Endothelial cell (in vitro differentiated cells): ENCODE results near the gene FIGLA. TPM values are rescaled to one million over a fixed set of nuclear protein-coding genes. Genes with fewer than 3 reads are reported as not detected.
"Not testable (repeated sequence)": the region's sequence is repeated elsewhere in the genome, so short reads cannot be mapped to it uniquely, and the experiment has no call there.

ENCODE experiments used
- DNase-seq: peaks from one replicate; pipeline ENCODE4 v3.0.0; 2021; ENCODE audit warnings: low spot score
- H3K27ac Mint-ChIP-seq: one replicate; pipeline ENCODE4 v1.8.0; 2021; ENCODE audit warnings: mixed read lengths, inconsistent platforms; ENCODE audit not compliant: unreplicated experiment
- H3K27me3 Mint-ChIP-seq: one replicate; pipeline ENCODE4 v1.8.0; 2021; ENCODE audit warnings: mild to moderate bottlenecking, moderate library complexity, mixed read lengths, inconsistent platforms; ENCODE audit not compliant: unreplicated experiment
- H3K36me3 Mint-ChIP-seq: one replicate; pipeline ENCODE4 v1.8.0; 2021; ENCODE audit warnings: mild to moderate bottlenecking, low read depth, mixed read lengths, inconsistent platforms; ENCODE audit not compliant: unreplicated experiment
- H3K4me1 Mint-ChIP-seq: one replicate; pipeline ENCODE4 v1.8.0; 2021; ENCODE audit warnings: mild to moderate bottlenecking, mixed read lengths, inconsistent platforms; ENCODE audit not compliant: unreplicated experiment
- H3K4me3 Mint-ChIP-seq: one replicate; pipeline ENCODE4 v1.8.0; 2021; ENCODE audit warnings: mild to moderate bottlenecking, mixed read lengths, inconsistent platforms; ENCODE audit not compliant: unreplicated experiment
- H3K9me3 Mint-ChIP-seq: one replicate; pipeline ENCODE4 v1.8.0; 2021; ENCODE audit warnings: mixed read lengths, inconsistent platforms; ENCODE audit not compliant: unreplicated experiment
- total RNA-seq: library from RNA; stranded (reverse); fragmentation: NEBNext Ultra II Directional; extraction: Animal tissue kit (Norgen Biotek cat#: 25700); gene quantifications from one replicate; pipeline ENCODE4 v1.2.1, GENCODE V29; 2021; ENCODE audit not compliant: unreplicated experiment
- TF ChIP-seq, protein P1 (sequence below): fragments of 200-600 bp; sonication (generic); IDR thresholded peaks from one replicate; pipeline ENCODE4 v1.5.0; 2021; ENCODE audit warnings: antibody characterized with exemption; ENCODE audit not compliant: unreplicated experiment

The FIGLA gene
- total RNA-seq, 1 donor from 2014 or later = not detected

DNA sequence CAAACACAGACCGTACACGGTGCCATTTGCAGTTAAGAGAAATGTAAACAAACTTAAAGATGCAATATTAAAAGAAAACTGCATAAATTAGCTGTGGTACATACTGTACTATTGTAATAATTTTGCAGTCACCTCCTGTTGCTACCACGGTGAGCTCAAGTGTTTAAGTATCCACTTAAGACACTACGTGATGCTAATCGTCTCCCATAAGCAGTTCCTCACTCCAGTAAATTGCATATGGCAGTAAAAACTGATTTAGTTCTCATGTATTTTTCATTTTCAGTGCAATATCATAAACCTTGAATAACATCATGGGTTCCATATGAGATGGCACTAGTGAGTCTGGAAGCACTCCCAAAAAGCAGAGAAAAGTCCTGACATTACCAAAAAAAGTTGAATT lies 15.6 kb upstream of the FIGLA start:
- H3K4me1 Mint-ChIP-seq = no peaks in the 10 kb centered on the region
- no peak overlapping the region for H3K4me3 Mint-ChIP-seq
- DNase-seq = no peak
- no peak overlapping the region for H3K27ac Mint-ChIP-seq
- TF ChIP-seq, protein P1, sequence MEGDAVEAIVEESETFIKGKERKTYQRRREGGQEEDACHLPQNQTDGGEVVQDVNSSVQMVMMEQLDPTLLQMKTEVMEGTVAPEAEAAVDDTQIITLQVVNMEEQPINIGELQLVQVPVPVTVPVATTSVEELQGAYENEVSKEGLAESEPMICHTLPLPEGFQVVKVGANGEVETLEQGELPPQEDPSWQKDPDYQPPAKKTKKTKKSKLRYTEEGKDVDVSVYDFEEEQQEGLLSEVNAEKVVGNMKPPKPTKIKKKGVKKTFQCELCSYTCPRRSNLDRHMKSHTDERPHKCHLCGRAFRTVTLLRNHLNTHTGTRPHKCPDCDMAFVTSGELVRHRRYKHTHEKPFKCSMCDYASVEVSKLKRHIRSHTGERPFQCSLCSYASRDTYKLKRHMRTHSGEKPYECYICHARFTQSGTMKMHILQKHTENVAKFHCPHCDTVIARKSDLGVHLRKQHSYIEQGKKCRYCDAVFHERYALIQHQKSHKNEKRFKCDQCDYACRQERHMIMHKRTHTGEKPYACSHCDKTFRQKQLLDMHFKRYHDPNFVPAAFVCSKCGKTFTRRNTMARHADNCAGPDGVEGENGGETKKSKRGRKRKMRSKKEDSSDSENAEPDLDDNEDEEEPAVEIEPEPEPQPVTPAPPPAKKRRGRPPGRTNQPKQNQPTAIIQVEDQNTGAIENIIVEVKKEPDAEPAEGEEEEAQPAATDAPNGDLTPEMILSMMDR = no peak
- no peaks in the 10 kb centered on the region for H3K9me3 Mint-ChIP-seq
- no peaks in the 10 kb centered on the region for H3K36me3 Mint-ChIP-seq
- no peaks in the 10 kb centered on the region for H3K27me3 Mint-ChIP-seq

DNA sequence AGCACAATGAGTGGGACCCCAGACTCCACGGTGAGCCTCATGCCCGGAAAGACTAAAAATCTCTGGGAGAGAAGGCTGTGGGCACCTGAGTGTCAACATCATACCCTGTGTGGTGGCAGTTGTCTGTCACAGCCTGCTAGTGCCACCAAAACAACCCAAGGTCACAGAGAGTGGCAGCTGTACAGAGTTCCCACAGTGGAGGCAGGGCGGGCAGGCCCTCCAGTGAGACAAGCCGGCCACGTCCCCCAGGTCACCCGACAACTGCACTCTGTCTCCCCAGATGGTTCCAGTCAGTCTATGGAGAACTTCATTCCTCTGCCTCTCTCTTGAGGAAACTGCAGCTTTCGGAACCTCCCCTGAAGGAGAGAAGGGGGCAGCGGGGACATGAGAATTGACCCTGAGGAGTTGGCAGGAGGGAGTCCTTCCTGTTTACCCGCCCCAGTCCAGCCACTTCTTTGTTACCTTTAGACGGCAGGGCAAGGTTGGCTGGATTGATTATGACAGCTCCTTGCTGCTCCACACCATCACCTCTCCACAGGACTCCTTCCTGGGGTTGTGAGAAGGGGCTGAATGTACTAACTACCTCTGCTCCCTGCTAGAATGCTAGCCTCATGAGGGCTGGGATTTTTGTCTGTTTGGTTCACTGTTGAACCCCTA lies 11.3 kb upstream of the FIGLA start:
- Mint-ChIP-seq H3K4me1 (peaks cover 8% of the 10 kb centered on the region), H3K9me3 (no peaks in the 10 kb centered on the region), H3K27ac (no peak overlapping the region), H3K4me3 (no peak overlapping the region), H3K36me3 (peaks cover 10% of the 10 kb centered on the region), H3K27me3 (no peaks in the 10 kb centered on the region)
- TF ChIP-seq, protein P1 = no peak
- no peak for DNase-seq

DNA sequence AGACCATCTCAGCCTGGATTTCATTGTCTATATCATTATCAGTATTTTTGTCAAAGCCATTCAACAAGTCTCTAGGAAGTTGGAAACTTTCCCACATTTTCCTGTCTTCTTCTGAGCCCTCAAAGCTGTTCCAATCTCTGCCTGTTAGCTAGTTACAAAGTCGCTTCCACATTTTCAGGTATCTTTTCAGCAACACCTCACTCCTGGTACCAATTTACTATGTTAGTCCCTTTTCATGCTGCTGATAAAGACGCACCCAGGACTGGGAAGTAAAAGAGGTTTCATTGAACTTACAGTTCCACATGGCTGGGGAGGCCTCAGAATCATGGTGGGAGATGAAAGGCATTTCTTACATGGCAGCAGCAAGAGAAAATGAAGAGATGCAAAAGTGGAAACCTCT lies 9.3 kb upstream of the FIGLA start:
- TF ChIP-seq, protein P1 = no peak
- H3K36me3 Mint-ChIP-seq = peaks cover 10% of the 10 kb centered on the region
- no peak for DNase-seq
- no peaks in the 10 kb centered on the region for H3K27me3 Mint-ChIP-seq
- no peaks in the 10 kb centered on the region for H3K9me3 Mint-ChIP-seq
- peaks cover 26% of the 10 kb centered on the region for H3K4me1 Mint-ChIP-seq
- H3K4me3 Mint-ChIP-seq = no peak overlapping the region
- H3K27ac Mint-ChIP-seq = no peak overlapping the region

DNA sequence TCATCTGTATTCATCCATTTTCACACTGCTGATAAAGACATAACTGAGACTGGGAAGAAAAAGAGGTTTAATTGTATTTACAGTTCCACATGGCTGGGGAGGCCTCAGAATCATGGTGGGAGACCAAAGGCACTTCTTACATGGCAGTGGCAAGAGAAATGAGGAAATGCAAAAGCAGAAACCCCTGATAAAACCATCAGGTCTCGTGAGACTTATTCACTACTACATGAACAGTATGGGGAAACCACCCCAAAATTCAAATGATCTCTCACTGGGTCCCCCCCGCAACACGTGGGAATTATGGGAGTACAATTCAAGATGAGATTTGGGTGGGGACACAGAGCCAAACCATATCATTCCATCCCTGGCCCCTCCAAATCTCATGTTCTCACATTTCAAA lies 7.6 kb upstream of the FIGLA start:
- H3K4me3 Mint-ChIP-seq, H3K27me3 Mint-ChIP-seq, H3K27ac Mint-ChIP-seq, H3K9me3 Mint-ChIP-seq, DNase-seq: not testable (repeated sequence)
- Mint-ChIP-seq H3K36me3 (peaks cover 10% of the 10 kb centered on the region), H3K4me1 (peaks cover 26% of the 10 kb centered on the region)

DNA sequence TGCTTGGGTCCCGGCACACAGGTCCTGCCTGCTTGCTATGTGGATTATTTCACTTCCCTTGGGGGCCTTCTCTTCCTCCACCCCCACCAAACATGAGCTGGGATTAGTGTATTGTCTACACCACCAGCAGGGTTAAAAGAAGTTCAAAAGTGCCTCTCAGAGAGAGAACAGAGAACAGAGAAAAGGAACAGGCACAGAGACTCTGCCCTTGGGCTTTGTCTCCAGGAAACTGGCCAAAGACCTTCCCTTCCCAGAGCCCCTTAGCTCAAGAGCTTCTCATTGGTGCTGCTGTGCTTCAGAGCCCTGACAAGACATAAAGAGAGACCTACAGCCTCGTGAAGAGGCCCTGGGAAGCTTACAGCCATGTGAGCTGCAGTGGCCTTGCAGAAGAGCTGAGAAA lies 7.1 kb upstream of the FIGLA start:
- DNase-seq = no peak

More for the DNA sequence above, 7.1 kb upstream of the FIGLA start:
- H3K4me1 Mint-ChIP-seq = peaks cover 26% of the 10 kb centered on the region
- H3K27me3 Mint-ChIP-seq = peaks cover 2% of the 10 kb centered on the region
- no peak overlapping the region for H3K27ac Mint-ChIP-seq
- TF ChIP-seq, protein P1 = no peak
- H3K36me3 Mint-ChIP-seq = peaks cover 10% of the 10 kb centered on the region
- H3K4me3 Mint-ChIP-seq = no peak overlapping the region
- H3K9me3 Mint-ChIP-seq = no peaks in the 10 kb centered on the region
